ENCODE results near the gene PTPRU.

PTPRU gene

GRCh38 chr1:29247571-29248273 lies 11.4 kb downstream of the PTPRU start:
- POLR2A ChIA-PET, result interaction anchor here (0.6 kb wide), 1 partner anchor 1469 kb away, joined by 3 read pairs; no protein-coding TSS in a partner anchor
- DNase-seq (ENCODE audit: low read depth, low spot score), result no peak
- CTCF ChIA-PET, result interaction anchor here (0.7 to 4.7 kb wide), 8 partner anchors 9 to 1460 kb away, joined by 3 to 17 read pairs (median 5); partner anchors contain the start of genes MECR and PTPRU
- TF ChIP-seq, protein P1, sequence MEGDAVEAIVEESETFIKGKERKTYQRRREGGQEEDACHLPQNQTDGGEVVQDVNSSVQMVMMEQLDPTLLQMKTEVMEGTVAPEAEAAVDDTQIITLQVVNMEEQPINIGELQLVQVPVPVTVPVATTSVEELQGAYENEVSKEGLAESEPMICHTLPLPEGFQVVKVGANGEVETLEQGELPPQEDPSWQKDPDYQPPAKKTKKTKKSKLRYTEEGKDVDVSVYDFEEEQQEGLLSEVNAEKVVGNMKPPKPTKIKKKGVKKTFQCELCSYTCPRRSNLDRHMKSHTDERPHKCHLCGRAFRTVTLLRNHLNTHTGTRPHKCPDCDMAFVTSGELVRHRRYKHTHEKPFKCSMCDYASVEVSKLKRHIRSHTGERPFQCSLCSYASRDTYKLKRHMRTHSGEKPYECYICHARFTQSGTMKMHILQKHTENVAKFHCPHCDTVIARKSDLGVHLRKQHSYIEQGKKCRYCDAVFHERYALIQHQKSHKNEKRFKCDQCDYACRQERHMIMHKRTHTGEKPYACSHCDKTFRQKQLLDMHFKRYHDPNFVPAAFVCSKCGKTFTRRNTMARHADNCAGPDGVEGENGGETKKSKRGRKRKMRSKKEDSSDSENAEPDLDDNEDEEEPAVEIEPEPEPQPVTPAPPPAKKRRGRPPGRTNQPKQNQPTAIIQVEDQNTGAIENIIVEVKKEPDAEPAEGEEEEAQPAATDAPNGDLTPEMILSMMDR (IDR thresholded peaks at IDR 0.05; ENCODE audit: insufficient read depth, low read length, missing control alignments), result no peak
- no peak overlapping the region for H3K4me3 ChIP-seq (ENCODE audit: low read depth, low read length)

DNA sequence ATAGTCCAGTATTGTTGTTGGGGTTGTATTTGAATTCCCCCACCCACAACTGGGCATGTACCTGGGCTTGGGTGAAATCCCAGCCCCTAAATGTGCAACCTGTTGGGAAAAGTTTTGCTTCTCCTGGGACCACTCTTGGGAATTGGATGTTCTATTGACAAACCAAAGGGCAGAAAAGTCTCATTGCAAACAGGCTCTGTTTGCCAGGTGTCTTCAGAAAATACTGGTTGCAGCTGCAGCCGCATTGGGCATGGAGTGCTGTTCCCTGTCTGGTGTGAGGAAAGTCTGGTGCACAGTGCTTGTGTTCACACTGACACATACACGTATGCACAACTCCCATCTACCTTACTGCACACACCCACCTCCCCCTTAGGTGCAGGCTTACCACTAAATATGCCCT lies 12.1 kb downstream of the PTPRU start:
- no peak for DNase-seq (ENCODE audit: low read depth, low spot score)
- ChIA-PET CTCF (interaction anchor here (0.7 to 1.9 kb wide), 3 partner anchors 9 to 455 kb away, joined by 3 to 5 read pairs (median 4); no protein-coding TSS in a partner anchor), POLR2A (no interaction called here)
- TF ChIP-seq, protein P1 (IDR thresholded peaks at IDR 0.05; ENCODE audit: insufficient read depth, low read length, missing control alignments), result no peak
- H3K4me3 ChIP-seq (ENCODE audit: low read depth, low read length), result no peak overlapping the region

- POLR2A ChIA-PET, result no interaction called here
- CTCF ChIA-PET, result interaction anchor here (1.5 to 2.0 kb wide), 2 partner anchors 9 to 87 kb away, joined by 4 to 7 read pairs; no protein-coding TSS in a partner anchor
- no peak overlapping the region for H3K4me3 ChIP-seq (ENCODE audit: low read depth, low read length)
- DNase-seq (ENCODE audit: low read depth, low spot score), result no peak
- TF ChIP-seq, protein P1 (IDR thresholded peaks at IDR 0.05; ENCODE audit: insufficient read depth, low read length, missing control alignments), result no peak
These were observed 12.9 kb downstream of the PTPRU start for GRCh38 chr1:29249170-29249691.

- ChIA-PET POLR2A (no interaction called here), CTCF (interaction anchor here (1.0 to 2.0 kb wide), 3 partner anchors 10 to 1459 kb away, joined by 3 to 7 read pairs (median 4); no protein-coding TSS in a partner anchor)
- TF ChIP-seq, protein P1 (IDR thresholded peaks at IDR 0.05; ENCODE audit: insufficient read depth, low read length, missing control alignments), result no peak
- no peak overlapping the region for H3K4me3 ChIP-seq (ENCODE audit: low read depth, low read length)
- no peak for DNase-seq (ENCODE audit: low read depth, low spot score)
These were observed 13.7 kb downstream of the PTPRU start for GRCh38 chr1:29249951-29250581.

DNA sequence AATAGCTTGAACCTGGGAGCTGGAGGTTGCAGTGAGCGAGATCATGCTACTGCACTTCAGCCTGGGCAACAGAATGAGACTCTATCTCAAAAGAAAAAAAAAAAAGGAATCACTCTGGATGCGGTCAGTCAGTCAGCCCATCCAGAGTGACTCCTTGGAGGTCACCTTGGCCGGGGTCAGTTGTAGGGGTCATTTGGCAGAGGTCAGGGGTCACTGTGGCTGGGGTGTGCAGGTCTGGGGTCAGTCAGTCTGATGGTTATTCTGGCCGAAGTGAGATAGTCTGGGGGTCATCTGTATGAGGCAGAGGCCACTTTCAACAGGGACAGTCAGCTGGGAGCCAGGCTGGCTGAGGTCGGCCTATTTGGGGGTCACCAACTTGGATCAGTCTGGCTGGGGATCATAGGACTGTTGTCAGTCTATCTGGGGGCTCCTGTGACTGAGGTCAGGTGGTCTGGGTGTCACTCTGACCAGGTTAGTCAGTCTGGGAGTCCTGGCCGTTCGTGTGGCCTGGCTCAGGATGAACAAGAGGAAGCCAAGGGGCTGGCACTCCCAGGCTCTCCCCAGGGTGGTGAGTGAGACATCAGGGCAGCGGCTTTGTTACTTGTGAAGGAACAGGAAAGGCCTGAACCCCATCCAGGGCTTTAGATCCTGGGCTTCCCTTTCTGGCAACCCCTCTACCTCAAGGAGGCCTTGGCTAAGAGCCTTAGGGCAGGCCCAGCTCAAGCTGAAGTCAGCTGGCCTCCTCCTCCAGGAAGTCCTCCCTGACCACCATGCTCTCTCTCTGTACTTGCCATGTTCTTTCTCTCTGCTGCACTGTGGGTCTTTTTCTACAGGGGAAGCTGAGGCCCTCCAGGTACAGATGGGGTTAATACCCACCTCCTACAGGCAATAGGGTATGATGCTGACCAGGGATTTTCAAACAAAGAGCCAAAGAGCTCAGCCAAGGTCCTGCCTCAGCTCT lies 15.1 kb downstream of the PTPRU start:
- no peak for DNase-seq (ENCODE audit: low read depth, low spot score)
- ChIA-PET POLR2A (no interaction called here), CTCF (interaction anchor here (1.0 to 2.0 kb wide), 3 partner anchors 11 to 1458 kb away, joined by 3 to 7 read pairs (median 5); partner anchors contain the start of gene PTPRU)
- TF ChIP-seq, protein P1 (IDR thresholded peaks at IDR 0.05; ENCODE audit: insufficient read depth, low read length, missing control alignments), result no peak
- no peak overlapping the region for H3K4me3 ChIP-seq (ENCODE audit: low read depth, low read length)
